Spleen (tissue), 11 donors: ENCODE data around the gene CRNKL1. TPM values are rescaled to one million over a fixed set of nuclear protein-coding genes. Genes with fewer than 3 reads are reported as not detected.

Source experiments
- DNase-seq: peaks from one replicate; pipeline ENCODE4 v3.0.0-alpha.2; 2020
- H3K27ac ChIP-seq, 8 donors: fragments of 200-600 bp; sonication (generic) in 7 of 8; 1 replicate in 4 of 8; 2 replicates in 4 of 8; pipeline versions ENCODE4 v1.5.0 to v1.8.0; 2016 to 2021; ENCODE audit warnings: inconsistent platforms in 4 of 8, mild to moderate bottlenecking in 4 of 8, moderate library complexity in 1 of 8
- H3K27me3 ChIP-seq, 7 donors: fragments of 200-600 bp; sonication (generic) in 6 of 7; replicated peaks in 1 of 7; 1 replicate in 4 of 7; 2 replicates in 3 of 7; pipeline versions ENCODE4 v1.5.0 to v1.8.0; 2016 to 2021; ENCODE audit warnings: inconsistent platforms in 3 of 7, mild to moderate bottlenecking in 1 of 7
- H3K36me3 ChIP-seq, 6 donors: fragments of 200-600 bp; sonication (generic) in 5 of 6; 1 replicate in 4 of 6; 2 replicates in 2 of 6; pipeline versions ENCODE4 v1.5.0 to v1.8.0; 2016 to 2021; ENCODE audit warnings: inconsistent platforms in 2 of 6
- H3K4me1 ChIP-seq, 6 donors: fragments of 200-600 bp; sonication (generic) in 5 of 6; 1 replicate in 3 of 6; 2 replicates in 3 of 6; pipeline versions ENCODE4 v1.5.0 to v1.8.0; 2016 to 2021; ENCODE audit warnings: inconsistent platforms in 3 of 6
- H3K4me3 ChIP-seq, 8 donors: fragments of 200-600 bp; sonication (generic) in 7 of 8; 1 replicate in 4 of 8; 2 replicates in 4 of 8; pipeline versions ENCODE4 v1.5.0 to v1.8.0; 2016 to 2021; ENCODE audit warnings: inconsistent platforms in 4 of 8, mild to moderate bottlenecking in 4 of 8, moderate library complexity in 2 of 8
- H3K9me3 ChIP-seq, 8 donors: fragments of 200-600 bp; sonication (generic) in 7 of 8; 1 replicate in 4 of 8; 2 replicates in 4 of 8; pipeline versions ENCODE4 v1.5.0 to v1.8.0; 2016 to 2021; ENCODE audit warnings: inconsistent platforms in 4 of 8
- CTCF ChIP-seq, 11 experiments: fragments of 200-600 bp in 7 of 11; fragments of 450-650 bp in 4 of 11; sonication (generic) in 4 of 11; IDR thresholded peaks in 8 of 11; conservative IDR thresholded peaks in 3 of 11; 1 replicate in 7 of 11; 2 replicates in 4 of 11; pipeline versions ENCODE4 v1.4.0 to v1.8.0; 2016 to 2021; ENCODE audit warnings: antibody characterized with exemption in 11 of 11, inconsistent platforms in 4 of 11, mild to moderate bottlenecking in 1 of 11
- POLR2A ChIP-seq, 3 donors: fragments of 450-650 bp; IDR thresholded peaks; one replicate each; pipeline ENCODE4 v1.5.1; 2017; ENCODE audit warnings: antibody characterized with exemption in 3 of 3, mild to moderate bottlenecking in 1 of 3
- POLR2AphosphoS5 ChIP-seq, 3 donors: sonication (generic); formaldehyde crosslinking; IDR thresholded peaks; one replicate each; pipeline ENCODE4 v1.5.1; 2017; ENCODE audit warnings: antibody characterized with exemption in 3 of 3
- WGBS, 5 donors: extraction: QIAGEN DNeasy Blood & Tissue Kit in 3 of 5; methylation state at CpG; one replicate each; pipeline versions ENCODE4 v1.1.5 to v1.1.7; 2013 to 2018; 5-methylcytosine and 5-hydroxymethylcytosine counted together
- intact Hi-C: fragments of 100-400 bp; cut with DNase I; formaldehyde crosslinking; loops from one replicate; pipeline ENCODE4 v1.15.0; 2023; ENCODE audit warnings: low total_unique reads
- polyA plus RNA-seq, 3 donors: library from polyadenylated mRNA; stranded (reverse); fragments of 200-250 nt; gene quantifications; one replicate each; pipeline ENCODE4 v1.2.1, GENCODE V29; 2013
- total RNA-seq, 7 donors: library from RNA; depleted of rRNA in 3 of 7; stranded (reverse); fragments of >200 nt in 3 of 7; fragmentation: NEBNext Ultra II Directional in 4 of 7; extraction: Animal tissue kit (Norgen Biotek cat#: 25700) in 4 of 7; gene quantifications; one replicate each; pipeline versions ENCODE4 v1.1.0 to v1.2.1, GENCODE V29; 2016 to 2021
- donor health status: healthy with polysubstance abuse.
- donor health status: DM: no; HTN: no; CAD: no; lungs with moderate emphysema.
- donor health status: DM: no; HTN: no; CAD: no.
- donor health status: Bipolar disorder and iron deficiency.
- donor health status: healthy.
- donor health status: DM: no; HTN: no; CAD: no.
- donor health status: DM: yes; HTN: yes; CAD: no.

CRNKL1 gene
- total and polyA plus RNA-seq, 10 donors: 14.2 to 24.7 (median 23.4) TPM

DNA sequence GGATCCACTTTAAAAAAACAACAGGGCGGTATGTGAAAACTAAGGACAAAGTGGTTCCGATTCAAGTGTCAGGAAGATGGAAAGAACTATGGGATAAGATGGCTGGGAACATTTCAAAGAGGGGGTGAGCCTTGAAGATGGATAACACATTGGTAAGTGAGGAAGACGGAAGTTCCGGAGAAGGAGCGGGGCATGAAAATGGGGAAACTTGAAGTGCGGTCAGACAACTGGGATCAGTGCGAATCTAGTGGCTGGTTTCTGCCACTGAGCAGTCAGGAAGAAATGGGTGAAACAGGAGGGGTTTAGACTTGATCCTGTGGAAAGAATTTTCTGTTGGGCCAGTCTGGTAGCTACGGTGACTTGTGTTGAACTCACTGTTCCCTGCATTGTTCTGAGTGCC, 33.9 kb downstream of the CRNKL1 start:
- peaks cover 20 to 76% (median 48%) of the 10 kb centered on the region in 6 donors for H3K4me1 ChIP-seq

DNA sequence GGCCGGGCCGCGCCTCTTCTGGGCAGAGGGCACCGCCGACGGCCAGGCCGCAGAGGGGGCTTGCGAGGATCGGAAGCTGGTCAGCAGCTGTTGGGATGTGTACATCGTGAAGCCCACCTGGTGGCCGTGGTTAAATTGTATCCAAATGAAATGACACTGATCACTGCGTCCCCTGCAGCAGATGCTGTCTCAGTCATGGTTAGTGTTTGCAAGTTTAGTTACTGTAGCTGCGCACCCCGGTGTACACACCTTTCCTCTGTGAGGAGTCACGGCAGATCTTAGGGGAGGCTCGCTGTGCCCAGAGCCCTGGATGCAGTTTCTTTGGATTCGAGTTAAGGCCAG, 34.5 kb downstream of the CRNKL1 start:
- Histone ChIP-seq H3K4me3 (peak overlapping the region; percentile 94 to 99 (median 97)), H3K9me3 (no peaks in the 10 kb centered on the region), H3K27me3 (no peaks in the 10 kb centered on the region), H3K27ac (peak overlapping the region; percentile 59 to 88 (median 78)), H3K4me1 (peaks cover 20 to 75% (median 46%) of the 10 kb centered on the region in 6 donors), H3K36me3 (peaks cover 0 to 12% (median 2%) of the 10 kb centered on the region in 6 donors)
- WGBS, 5 donors: 4 to 9% (median 6%) methylated on average over 7 to 17 of the region's 17 CpGs
- DNase-seq: no peak
- intact Hi-C loops: no loop called here
- TF ChIP-seq CTCF (IDR thresholded peaks at IDR 0.05 in 8 of 11, conservative IDR thresholded peaks at IDR 0.05 in 3 of 11) (no peak), POLR2AphosphoS5 (IDR thresholded peaks at IDR 0.05) (no peak), POLR2A (IDR thresholded peaks at IDR 0.05) (no peak)

More for the DNA sequence above, 33.9 kb downstream of the CRNKL1 start:
- TF ChIP-seq POLR2A (IDR thresholded peaks at IDR 0.05) (no peak), POLR2AphosphoS5 (IDR thresholded peaks at IDR 0.05) (no peak), CTCF (IDR thresholded peaks at IDR 0.05 in 8 of 11, conservative IDR thresholded peaks at IDR 0.05 in 3 of 11) (no peak)
- WGBS, 5 donors: 84 to 94% (median 89%) methylated on average over 8 of the region's 8 CpGs
- no peaks in the 10 kb centered on the region for H3K27me3 ChIP-seq
- peak overlapping the region in 5 of 8 donors; percentile 94 to 98 (median 96) for H3K4me3 ChIP-seq
- peaks cover 0 to 18% (median 4%) of the 10 kb centered on the region in 6 donors for H3K36me3 ChIP-seq
- no peaks in the 10 kb centered on the region for H3K9me3 ChIP-seq
- intact Hi-C loops: no loop called here
- no peak overlapping the region for H3K27ac ChIP-seq
- DNase-seq: no peak

DNA sequence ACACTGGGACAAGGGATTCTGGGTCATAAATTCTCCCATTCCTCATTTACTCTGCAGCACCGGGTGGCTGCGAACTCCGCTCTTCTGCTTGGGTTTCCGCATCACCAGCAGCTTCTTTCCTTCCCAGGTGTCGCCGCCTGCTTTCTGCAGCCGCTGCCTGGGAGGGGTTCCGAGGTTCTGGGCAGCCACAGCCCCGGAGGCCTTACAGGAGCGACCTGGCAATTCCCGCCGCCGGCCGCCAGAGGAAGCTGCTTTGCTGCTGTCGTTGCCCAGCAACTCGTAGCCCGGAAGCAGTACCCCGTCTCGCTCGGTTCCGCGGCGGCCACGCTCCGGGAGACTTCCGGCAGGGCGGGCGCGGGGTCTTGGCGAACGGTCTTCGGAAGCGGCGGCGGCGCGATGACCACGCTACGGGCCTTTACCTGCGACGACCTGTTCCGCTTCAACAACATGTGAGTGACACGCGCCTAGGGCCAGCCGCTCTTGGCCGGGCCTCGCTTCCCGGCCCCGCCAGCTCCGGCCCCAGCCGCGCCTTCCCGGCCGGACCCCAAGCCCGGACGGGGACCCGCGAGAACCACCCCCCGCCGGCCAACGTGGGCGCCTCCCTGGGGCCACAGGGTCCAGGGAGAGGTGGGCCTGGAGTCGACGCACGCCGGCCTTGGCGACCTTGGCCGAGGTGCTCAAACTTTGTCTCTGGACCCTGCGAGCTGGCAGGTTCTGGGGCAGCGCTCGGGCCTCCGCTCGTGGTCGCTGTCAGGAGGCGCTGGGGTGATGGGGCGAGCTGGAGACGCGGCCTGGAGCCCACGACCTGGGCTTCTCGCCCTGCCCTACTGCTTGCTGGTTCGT, 35.0 kb downstream of the CRNKL1 start, which contains the start of gene NAA20:
Gene NAA20, plus strand, starts transcription at position 362 of the 843 bp plus-strand sequence. Its CDS starts 35 bp downstream, at position 397.
- TF ChIP-seq POLR2A (IDR thresholded peaks at IDR 0.05): no peak
- peak; percentile 83 to 90 (median 88) for TF ChIP-seq POLR2AphosphoS5 (IDR thresholded peaks at IDR 0.05)
- peak; percentile 71 to 91 (median 85) for TF ChIP-seq CTCF (IDR thresholded peaks at IDR 0.05 in 8 of 11, conservative IDR thresholded peaks at IDR 0.05 in 3 of 11)
- peaks cover 0 to 6% (median 0%) of the 10 kb centered on the region in 6 donors for H3K36me3 ChIP-seq
- intact Hi-C loops: no loop called here
- 0 to 1% (median 1%) methylated on average over 34 to 81 of the region's 81 CpGs for WGBS, 5 donors
- H3K27ac ChIP-seq: peak within 1 kb of the TSS; percentile 59 to 88 (median 78)
- peaks cover 20 to 69% (median 44%) of the 10 kb centered on the region in 6 donors for H3K4me1 ChIP-seq
- peak; percentile 98 for DNase-seq
- peak within 1 kb of the TSS; percentile 94 to 99 (median 97) for H3K4me3 ChIP-seq
- no peaks in the 10 kb centered on the region for H3K9me3 ChIP-seq
- no peaks in the 10 kb centered on the region for H3K27me3 ChIP-seq

- no peak for DNase-seq
Measured at GRCh38 chr20:20014659-20015058, 37.6 kb downstream of the CRNKL1 start.

More at GRCh38 chr20:20014659-20015058, 37.6 kb downstream of the CRNKL1 start:
- intact Hi-C loops: no loop called here
- WGBS, 5 donors: 28 to 40% (median 34%) methylated on average over 2 of the region's 2 CpGs
- H3K4me3 ChIP-seq: no peak overlapping the region
- peaks cover 20 to 61% (median 35%) of the 10 kb centered on the region in 6 donors for H3K4me1 ChIP-seq
- no peak overlapping the region for H3K27ac ChIP-seq
- H3K9me3 ChIP-seq: no peaks in the 10 kb centered on the region
- no peak for TF ChIP-seq POLR2A (IDR thresholded peaks at IDR 0.05)
- TF ChIP-seq POLR2AphosphoS5 (IDR thresholded peaks at IDR 0.05): no peak
- no peak for TF ChIP-seq CTCF (IDR thresholded peaks at IDR 0.05 in 8 of 11, conservative IDR thresholded peaks at IDR 0.05 in 3 of 11)
- no peaks in the 10 kb centered on the region for H3K27me3 ChIP-seq
- no peaks in the 10 kb centered on the region for H3K36me3 ChIP-seq
